Transverse colon (tissue), 3 donors: ENCODE measurements around the gene PIGX.

Experiments used
- CTCF ChIP-seq, 5 experiments: fragments of 200-600 bp in 3 of 5; fragments of 450-650 bp in 2 of 5; sonication (generic) in 3 of 5; IDR thresholded peaks; 1 replicate in 2 of 5; 2 replicates in 3 of 5; pipeline ENCODE4 v1.5.1; 2016 to 2017; ENCODE audit warnings: antibody characterized with exemption in 5 of 5, inconsistent platforms in 3 of 5, mild to moderate bottlenecking in 2 of 5, moderate library complexity in 1 of 5
- EP300 ChIP-seq: sonication (generic); formaldehyde crosslinking; IDR thresholded peaks from one replicate; pipeline ENCODE4 v1.6.1; 2017; ENCODE audit warnings: antibody characterized with exemption, low read depth
- POLR2A ChIP-seq: fragments of 450-650 bp; IDR thresholded peaks from one replicate; pipeline ENCODE4 v1.6.1; 2016; ENCODE audit warnings: antibody characterized with exemption, mild to moderate bottlenecking, moderate library complexity

DNA sequence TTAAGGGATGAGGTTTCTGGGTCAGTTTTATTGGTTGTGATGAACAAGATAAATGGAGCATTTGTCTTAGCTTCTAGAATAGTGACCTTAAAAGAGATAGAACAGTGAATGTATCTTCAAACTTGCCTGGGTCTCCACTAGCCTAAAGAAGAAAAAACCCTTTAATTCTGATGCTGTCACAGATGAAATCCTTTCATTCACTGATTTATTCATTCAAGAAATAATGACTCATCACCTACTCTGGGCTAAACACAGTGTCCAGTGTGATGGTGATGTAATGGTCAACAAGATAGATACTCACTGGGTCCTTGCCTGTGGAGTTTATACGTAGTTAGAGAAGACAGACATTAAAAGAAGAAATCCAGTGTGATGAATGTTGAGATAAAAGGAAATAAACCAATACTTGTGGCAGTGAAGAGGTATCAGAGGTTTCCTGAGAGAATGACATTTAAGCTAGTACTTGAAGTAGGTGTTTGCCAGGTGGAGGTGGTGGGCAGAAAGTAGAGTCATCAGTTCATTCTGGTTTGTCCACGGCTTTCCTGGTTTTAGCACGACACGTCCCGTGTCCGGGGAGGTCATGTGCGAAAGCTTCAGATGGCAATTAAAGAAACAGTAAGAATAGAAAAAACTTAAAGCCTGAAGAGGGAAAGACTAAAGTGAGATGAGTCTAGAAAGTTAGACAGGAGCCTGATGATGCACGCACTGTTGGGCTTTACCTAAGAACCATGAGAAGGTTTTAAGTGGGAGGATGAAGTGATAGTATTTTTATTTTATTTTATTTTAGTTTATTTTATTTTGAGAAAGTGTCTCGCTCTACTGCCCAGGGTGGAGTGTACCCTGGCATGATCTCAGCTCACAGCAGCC is 45.9 kb downstream of the PIGX start:
- TF ChIP-seq CTCF (IDR thresholded peaks at IDR 0.05) (no peak), POLR2A (no peak), EP300 (no peak)
